Ectodermal cell (in vitro differentiated cells): Measurements from ENCODE around the gene UBXN1.
A peak's percentile ranks its signal among the peaks of the same experiment; 100 is the strongest.

Experiments used
- H3K27ac ChIP-seq: 2 replicates; pipeline ENCODE4 v1.7.0; 2013; ENCODE audit warnings: mild to moderate bottlenecking, low read depth, low read length; ENCODE audit not compliant: insufficient read depth, poor library complexity, severe bottlenecking
- H3K27me3 ChIP-seq: 2 replicates; pipeline ENCODE4 v1.7.0; 2013; ENCODE audit warnings: mild to moderate bottlenecking, low read length; ENCODE audit not compliant: insufficient read depth, control insufficient read depth, poor library complexity, severe bottlenecking
- H3K36me3 ChIP-seq: one replicate; pipeline ENCODE4 v1.7.0; 2013; ENCODE audit warnings: low read length; ENCODE audit not compliant: control insufficient read depth, insufficient read depth
- H3K4me1 ChIP-seq: one replicate; pipeline ENCODE4 v1.7.0; 2013; ENCODE audit warnings: low read length; ENCODE audit not compliant: control insufficient read depth, insufficient read depth
- H3K4me3 ChIP-seq: 2 replicates; pipeline ENCODE4 v1.7.0; 2013; ENCODE audit warnings: low read depth, low read length, control low read depth; ENCODE audit not compliant: insufficient read depth
- H3K9me3 ChIP-seq: 2 replicates; pipeline ENCODE4 v1.7.0; 2013; ENCODE audit warnings: mild to moderate bottlenecking, low read length, moderate library complexity; ENCODE audit not compliant: control insufficient read depth
- WGBS, 2 experiments: methylation state at CpG; one replicate each; pipeline ENCODE4 v1.1.7; 2013; ENCODE audit warnings: missing lambda C conversion rate in 2 of 2; 5-methylcytosine and 5-hydroxymethylcytosine counted together

UBXN1 gene

GRCh38 chr11:62673196-62673525, 5.7 kb downstream of the UBXN1 start:
- 97 to 98% methylated on average over 2 of the region's 2 CpGs for WGBS, 2 experiments
- Histone ChIP-seq H3K4me1 (peaks cover 10% of the 10 kb centered on the region), H3K27ac (no peak overlapping the region), H3K9me3 (no peaks in the 10 kb centered on the region), H3K4me3 (peak overlapping the region; percentile 4), H3K27me3 (no peaks in the 10 kb centered on the region), H3K36me3 (peaks cover 12% of the 10 kb centered on the region)

GRCh38 chr11:62671608-62672389, 7.1 kb downstream of the UBXN1 start, which contains the start of the genes LBHD1 and UQCC3:
LBHD1 (minus strand) TSS chr11:62672267; CDS start chr11:62670031, 2,236 bp downstream.
UQCC3 (plus strand) TSS chr11:62671673; CDS start chr11:62671746, 73 bp downstream.
- H3K4me3 ChIP-seq = peak within 1 kb of the TSS; percentile 88
- peak within 1 kb of the TSS; percentile 75 for H3K27ac ChIP-seq
- peaks cover 7% of the 10 kb centered on the region for H3K4me1 ChIP-seq
- H3K27me3 ChIP-seq = no peaks in the 10 kb centered on the region
- no peaks in the 10 kb centered on the region for H3K9me3 ChIP-seq
- H3K36me3 ChIP-seq = peaks cover 8% of the 10 kb centered on the region
- WGBS, 2 experiments = 1% methylated on average over 59 of the region's 59 CpGs

- 3 to 4% methylated on average over 17 of the region's 17 CpGs for WGBS, 2 experiments
- H3K27ac ChIP-seq = peak overlapping the region; percentile 75
- peaks cover 11% of the 10 kb centered on the region for H3K36me3 ChIP-seq
- H3K9me3 ChIP-seq = no peaks in the 10 kb centered on the region
- peak overlapping the region; percentile 88 for H3K4me3 ChIP-seq
- peaks cover 12% of the 10 kb centered on the region for H3K4me1 ChIP-seq
- H3K27me3 ChIP-seq = no peaks in the 10 kb centered on the region
These were observed 7.7 kb downstream of the UBXN1 start for GRCh38 chr11:62671236-62671607.

- H3K27me3 ChIP-seq = no peaks in the 10 kb centered on the region
- H3K4me3 ChIP-seq = no peak overlapping the region
- H3K27ac ChIP-seq = no peak overlapping the region
- 80 to 88% methylated on average over 4 of the region's 4 CpGs for WGBS, 2 experiments
- H3K4me1 ChIP-seq = peaks cover 14% of the 10 kb centered on the region
- peaks cover 10% of the 10 kb centered on the region for H3K36me3 ChIP-seq
- no peaks in the 10 kb centered on the region for H3K9me3 ChIP-seq
These were observed 9.3 kb downstream of the UBXN1 start for GRCh38 chr11:62669420-62670161.

- no peak overlapping the region for H3K4me3 ChIP-seq
- WGBS, 2 experiments = 87 to 98% methylated on average over 2 of the region's 2 CpGs
These were observed 11.4 kb downstream of the UBXN1 start for GRCh38 chr11:62667460-62667859.

GRCh38 chr11:62666259-62666926, 12.5 kb downstream of the UBXN1 start:
- H3K9me3 ChIP-seq = no peaks in the 10 kb centered on the region
- 62 to 63% methylated on average over 16 of the region's 16 CpGs for WGBS, 2 experiments
- H3K27ac ChIP-seq = no peak overlapping the region
- no peaks in the 10 kb centered on the region for H3K27me3 ChIP-seq
- H3K4me3 ChIP-seq = peak overlapping the region; percentile 97
- H3K36me3 ChIP-seq = peaks cover 8% of the 10 kb centered on the region
- peaks cover 14% of the 10 kb centered on the region for H3K4me1 ChIP-seq

More at GRCh38 chr11:62667460-62667859, 11.4 kb downstream of the UBXN1 start:
- Histone ChIP-seq H3K9me3 (no peaks in the 10 kb centered on the region), H3K36me3 (peaks cover 8% of the 10 kb centered on the region), H3K27ac (no peak overlapping the region), H3K4me1 (peaks cover 14% of the 10 kb centered on the region), H3K27me3 (no peaks in the 10 kb centered on the region)

- WGBS, 2 experiments = 3 to 4% methylated on average over 39 of the region's 39 CpGs
- peaks cover 14% of the 10 kb centered on the region for H3K4me1 ChIP-seq
- H3K27me3 ChIP-seq = no peaks in the 10 kb centered on the region
These were observed 13.1 kb downstream of the UBXN1 start for GRCh38 chr11:62665599-62666258.

GRCh38 chr11:62665075-62665598, 13.7 kb downstream of the UBXN1 start, which contains the start of the genes C11orf98 and CSKMT:
C11orf98 (minus strand) TSS chr11:62665210; CDS start chr11:62665169, 41 bp downstream.
CSKMT (plus strand) TSS chr11:62665312; CDS start chr11:62665880, 568 bp downstream.
- Histone ChIP-seq H3K9me3 (no peaks in the 10 kb centered on the region), H3K36me3 (peaks cover 8% of the 10 kb centered on the region), H3K27me3 (no peaks in the 10 kb centered on the region), H3K27ac (peak within 1 kb of the TSS; percentile 90), H3K4me3 (peak within 1 kb of the TSS; percentile 97), H3K4me1 (peaks cover 14% of the 10 kb centered on the region)
- 0 to 1% methylated on average over 47 of the region's 47 CpGs for WGBS, 2 experiments

More at GRCh38 chr11:62665599-62666258, 13.1 kb downstream of the UBXN1 start:
- no peaks in the 10 kb centered on the region for H3K9me3 ChIP-seq
- H3K27ac ChIP-seq = peak overlapping the region; percentile 80
- H3K4me3 ChIP-seq = peak overlapping the region; percentile 97
- peaks cover 8% of the 10 kb centered on the region for H3K36me3 ChIP-seq

GRCh38 chr11:62664405-62665074, 14.3 kb downstream of the UBXN1 start:
- no peaks in the 10 kb centered on the region for H3K27me3 ChIP-seq
- H3K36me3 ChIP-seq = peaks cover 8% of the 10 kb centered on the region
- peak overlapping the region; percentile 97 for H3K4me3 ChIP-seq
- peak overlapping the region; percentile 90 for H3K27ac ChIP-seq
- no peaks in the 10 kb centered on the region for H3K9me3 ChIP-seq
- 3% methylated on average over 36 of the region's 36 CpGs for WGBS, 2 experiments
- peaks cover 14% of the 10 kb centered on the region for H3K4me1 ChIP-seq
